ENCODE data around the gene NEDD8.

DNA sequence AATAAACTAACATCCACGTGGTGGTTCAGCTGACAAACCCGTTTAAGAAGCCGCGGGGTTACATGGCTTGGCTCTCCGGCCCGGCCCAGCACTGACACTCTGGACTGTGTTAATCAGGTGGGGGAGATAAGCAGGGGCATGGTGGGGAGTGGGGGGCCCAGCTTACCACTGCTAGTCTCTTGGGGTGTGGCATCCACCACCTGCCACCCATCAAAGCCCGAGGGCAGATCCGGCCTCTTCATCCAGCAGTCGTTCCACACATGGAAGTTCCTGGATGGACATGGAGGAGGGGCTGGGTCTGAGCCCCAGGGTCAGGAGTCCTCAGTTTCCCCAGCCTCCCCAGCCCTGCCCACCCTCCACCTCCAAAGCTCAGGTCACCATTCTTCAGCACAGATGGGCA, 26.0 kb upstream of the NEDD8 start:
- TF ChIP-seq, protein P1, sequence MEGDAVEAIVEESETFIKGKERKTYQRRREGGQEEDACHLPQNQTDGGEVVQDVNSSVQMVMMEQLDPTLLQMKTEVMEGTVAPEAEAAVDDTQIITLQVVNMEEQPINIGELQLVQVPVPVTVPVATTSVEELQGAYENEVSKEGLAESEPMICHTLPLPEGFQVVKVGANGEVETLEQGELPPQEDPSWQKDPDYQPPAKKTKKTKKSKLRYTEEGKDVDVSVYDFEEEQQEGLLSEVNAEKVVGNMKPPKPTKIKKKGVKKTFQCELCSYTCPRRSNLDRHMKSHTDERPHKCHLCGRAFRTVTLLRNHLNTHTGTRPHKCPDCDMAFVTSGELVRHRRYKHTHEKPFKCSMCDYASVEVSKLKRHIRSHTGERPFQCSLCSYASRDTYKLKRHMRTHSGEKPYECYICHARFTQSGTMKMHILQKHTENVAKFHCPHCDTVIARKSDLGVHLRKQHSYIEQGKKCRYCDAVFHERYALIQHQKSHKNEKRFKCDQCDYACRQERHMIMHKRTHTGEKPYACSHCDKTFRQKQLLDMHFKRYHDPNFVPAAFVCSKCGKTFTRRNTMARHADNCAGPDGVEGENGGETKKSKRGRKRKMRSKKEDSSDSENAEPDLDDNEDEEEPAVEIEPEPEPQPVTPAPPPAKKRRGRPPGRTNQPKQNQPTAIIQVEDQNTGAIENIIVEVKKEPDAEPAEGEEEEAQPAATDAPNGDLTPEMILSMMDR (IDR thresholded peaks at IDR 0.05): no peak
- no peak for TF ChIP-seq POLR2A (IDR thresholded peaks at IDR 0.05)
